T-helper 2 cell (primary cell): ENCODE measurements around the gene RTL1.

Experiments
- DNase-seq, 5 experiments: peaks; one replicate each; pipeline versions ENCODE4 v3.0.0 to v3.0.0-alpha.2; 2012 to 2022

RTL1 gene

GRCh38 chr14:100845341-100845740 lies 58.2 kb downstream of the RTL1 start:
- DNase-seq, result no peak

GRCh38 chr14:100844846-100845245 lies 58.7 kb downstream of the RTL1 start:
- no peak for DNase-seq

- no peak for DNase-seq
These were observed 59.1 kb downstream of the RTL1 start for GRCh38 chr14:100844421-100844820.

- DNase-seq, result no peak
These were observed 59.5 kb downstream of the RTL1 start for GRCh38 chr14:100844082-100844408.

GRCh38 chr14:100842799-100843198 lies 60.7 kb downstream of the RTL1 start:
- DNase-seq, result no peak

- no peak for DNase-seq
These were observed 61.6 kb downstream of the RTL1 start for GRCh38 chr14:100841761-100842403.

- DNase-seq, result no peak
These were observed 62.3 kb downstream of the RTL1 start for GRCh38 chr14:100841066-100841760.

- DNase-seq, result no peak
These were observed 63.0 kb downstream of the RTL1 start for GRCh38 chr14:100840286-100841065.

- DNase-seq, result no peak
These were observed 63.8 kb downstream of the RTL1 start for GRCh38 chr14:100839681-100840111.

GRCh38 chr14:100839315-100839585 lies 64.3 kb downstream of the RTL1 start:
- DNase-seq, result no peak

GRCh38 chr14:100838493-100839314 lies 64.8 kb downstream of the RTL1 start:
- no peak for DNase-seq

GRCh38 chr14:100837805-100838350 lies 65.6 kb downstream of the RTL1 start:
- DNase-seq, result no peak

- no peak for DNase-seq
These were observed 66.3 kb downstream of the RTL1 start for GRCh38 chr14:100836941-100837804.

- no peak for DNase-seq
These were observed 67.2 kb downstream of the RTL1 start for GRCh38 chr14:100836311-100836805.

- DNase-seq, result no peak
These were observed 67.8 kb downstream of the RTL1 start for GRCh38 chr14:100835548-100836310.

- DNase-seq, result no peak
These were observed 68.6 kb downstream of the RTL1 start for GRCh38 chr14:100834794-100835547.

- DNase-seq, result no peak
These were observed 69.3 kb downstream of the RTL1 start for GRCh38 chr14:100834082-100834793.

- no peak for DNase-seq
These were observed 71.1 kb downstream of the RTL1 start for GRCh38 chr14:100832311-100832960.

- no peak for DNase-seq
These were observed 72.8 kb downstream of the RTL1 start for GRCh38 chr14:100830681-100831080.
